HK-2 (cell line): ENCODE results near the gene ETV7.

Experiments used
- DNase-seq: peaks from one replicate; pipeline ENCODE4 v3.0.0-alpha.2; 2018; ENCODE audit not compliant: unreplicated experiment

ETV7 gene

GRCh38 chr6:36383606-36384005 lies 3.9 kb downstream of the ETV7 start:
- no peak for DNase-seq

DNA sequence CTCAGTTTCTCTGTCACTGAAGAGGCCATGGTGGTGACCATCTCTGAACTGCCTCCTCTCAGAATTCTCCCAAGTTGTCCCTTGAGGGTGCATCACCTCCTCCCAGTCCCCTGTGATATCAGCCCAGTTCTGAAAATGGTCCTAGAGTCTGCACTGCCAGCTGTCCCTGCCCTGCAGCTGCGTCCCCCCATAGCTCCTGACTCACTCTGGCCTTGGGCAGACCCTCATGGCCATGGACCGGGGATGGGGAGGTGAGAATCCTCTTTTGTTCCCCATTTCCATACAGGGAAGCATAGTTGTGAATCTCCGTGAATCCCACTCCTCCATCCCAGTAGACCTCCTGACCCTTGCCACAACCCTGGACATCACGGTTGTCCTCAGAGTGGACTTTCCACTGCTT lies 4.5 kb downstream of the ETV7 start:
- no peak for DNase-seq

DNA sequence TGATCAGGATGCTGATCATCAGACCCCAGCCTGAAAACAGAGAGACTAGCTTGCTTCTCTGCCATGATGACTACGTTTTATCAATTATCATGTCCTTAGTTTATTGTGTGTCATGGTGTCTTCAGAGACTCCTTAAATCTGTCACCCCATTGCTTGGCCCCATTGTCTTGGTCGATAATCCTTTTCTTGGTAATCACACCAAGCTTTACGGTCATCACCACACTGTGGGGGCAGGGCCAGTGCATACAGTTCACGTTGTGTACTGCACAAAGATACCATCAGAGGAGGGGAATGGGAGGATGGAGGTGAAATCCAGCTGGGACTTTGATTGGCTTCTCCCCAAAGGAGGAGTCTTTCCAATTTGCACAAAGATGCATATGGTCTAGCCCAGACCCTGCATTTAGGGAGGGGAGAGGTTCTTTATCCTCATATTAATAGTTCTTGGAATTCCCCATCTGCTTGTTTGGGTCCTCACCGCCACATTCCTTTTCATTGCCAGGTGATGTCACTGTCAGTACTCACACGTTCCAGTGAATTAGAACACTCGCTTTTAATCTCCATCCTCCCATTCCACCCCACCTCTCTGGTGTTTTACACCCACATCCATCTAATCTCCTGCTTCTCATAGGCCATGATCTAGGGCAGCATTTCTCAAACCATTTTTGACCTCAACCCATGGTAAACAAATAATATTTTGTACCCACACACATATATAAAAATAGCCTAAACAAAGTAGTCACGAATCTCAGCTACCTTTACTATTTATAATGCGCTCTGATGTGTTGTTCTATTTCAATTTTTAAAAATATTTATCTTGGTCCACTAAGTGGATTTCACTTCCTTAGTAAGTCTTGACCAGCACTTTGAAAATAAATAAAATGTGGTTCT lies 5.7 kb downstream of the ETV7 start:
- no peak for DNase-seq

GRCh38 chr6:36380166-36380565 lies 7.3 kb downstream of the ETV7 start:
- DNase-seq, result no peak

GRCh38 chr6:36378936-36379335 lies 8.5 kb downstream of the ETV7 start:
- DNase-seq, result no peak

- DNase-seq, result no peak
Observed at GRCh38 chr6:36378243-36378920, 9.1 kb downstream of the ETV7 start.

GRCh38 chr6:36377594-36377993 lies 9.9 kb downstream of the ETV7 start:
- DNase-seq, result no peak

- no peak for DNase-seq
Observed at GRCh38 chr6:36376742-36377141, 10.7 kb downstream of the ETV7 start.

GRCh38 chr6:36376183-36376582 lies 11.3 kb downstream of the ETV7 start:
- DNase-seq, result no peak

- no peak for DNase-seq
Observed at GRCh38 chr6:36375644-36376155, 11.8 kb downstream of the ETV7 start.

DNA sequence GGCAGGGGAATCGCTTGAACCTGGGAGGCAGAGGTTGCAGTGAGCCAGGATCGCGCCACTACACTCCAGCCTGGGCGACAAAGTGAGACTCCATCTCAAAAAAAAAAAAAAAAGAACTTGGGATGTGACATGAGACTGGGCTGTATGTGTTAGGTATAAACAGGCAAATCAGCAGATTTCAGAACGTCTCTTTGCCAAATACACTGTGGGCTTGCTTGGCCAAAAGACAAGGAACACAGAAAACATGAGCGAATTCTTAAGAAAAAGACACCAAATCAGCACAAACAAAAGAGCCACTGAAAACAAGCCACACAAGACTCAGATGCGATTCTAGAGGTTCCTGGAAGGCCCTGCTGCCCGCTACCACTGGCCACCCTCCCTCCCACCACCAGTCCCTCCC lies 12.5 kb downstream of the ETV7 start:
- no peak for DNase-seq

- DNase-seq, result no peak
Observed at GRCh38 chr6:36374194-36374593, 13.3 kb downstream of the ETV7 start.

GRCh38 chr6:36373368-36374019 lies 14.0 kb downstream of the ETV7 start:
- DNase-seq, result no peak

DNA sequence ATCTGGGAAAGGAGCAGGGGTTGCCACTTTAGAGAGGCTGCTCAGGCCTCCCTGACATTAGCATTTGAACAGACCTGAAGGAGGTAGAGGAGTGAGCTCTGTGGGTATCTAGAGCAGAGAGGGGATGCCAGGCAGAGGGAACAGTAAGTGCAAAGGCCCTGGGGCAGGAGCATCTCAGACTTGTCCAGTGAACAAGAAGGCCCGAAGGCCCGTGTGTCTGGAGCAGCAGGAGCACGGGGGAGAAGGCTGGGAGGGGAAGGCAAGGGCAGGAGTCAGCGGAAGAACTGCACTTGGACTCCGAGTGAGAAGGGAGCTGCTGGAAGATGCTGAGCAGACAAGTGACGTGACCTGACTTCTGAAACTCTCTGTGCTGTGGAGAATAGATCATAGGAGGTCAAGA lies 15.4 kb downstream of the ETV7 start:
- DNase-seq, result no peak

DNA sequence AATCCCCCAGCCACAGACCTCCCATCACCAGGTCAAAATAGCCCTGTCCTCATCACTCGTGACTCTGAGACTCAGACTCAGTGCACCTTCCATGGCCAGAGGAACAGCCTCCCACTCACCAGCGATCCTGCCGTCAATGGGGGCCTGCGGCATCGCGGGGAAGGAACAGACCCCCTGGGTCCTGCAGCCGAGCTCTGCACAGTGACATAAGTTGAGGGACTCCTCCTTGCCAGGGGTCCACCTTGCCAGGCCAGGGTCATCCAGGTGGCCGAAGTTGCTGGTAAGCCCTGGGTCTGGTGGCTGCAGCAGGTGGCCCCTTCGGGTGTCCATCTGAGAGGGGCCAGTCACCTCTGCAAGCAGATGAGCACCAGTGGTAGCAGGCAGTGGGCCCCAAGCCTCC lies 16.3 kb downstream of the ETV7 start:
- DNase-seq, result no peak

GRCh38 chr6:36370638-36371037 lies 16.8 kb downstream of the ETV7 start:
- no peak for DNase-seq

GRCh38 chr6:36368921-36369865 lies 18.3 kb downstream of the ETV7 start:
- peak; percentile 34 for DNase-seq

GRCh38 chr6:36368421-36368820 lies 19.0 kb downstream of the ETV7 start:
- DNase-seq, result no peak

GRCh38 chr6:36367743-36368142 lies 19.7 kb downstream of the ETV7 start:
- no peak for DNase-seq

GRCh38 chr6:36364669-36365479 lies 22.6 kb downstream of the ETV7 start:
- peak; percentile 57 for DNase-seq
